Measurements from ENCODE around the gene URM1. TPM values are rescaled to one million over a fixed set of nuclear protein-coding genes. Genes with fewer than 3 reads are reported as not detected.
"Not testable (repeated sequence)": the region's sequence is repeated elsewhere in the genome, so short reads cannot be mapped to it uniquely, and the experiment has no call there.

The URM1 gene
- total RNA-seq (2014; rRNA removed; shearing (Covaris generic)) = 58.2 and 61.5 TPM in 2 replicates

DNA sequence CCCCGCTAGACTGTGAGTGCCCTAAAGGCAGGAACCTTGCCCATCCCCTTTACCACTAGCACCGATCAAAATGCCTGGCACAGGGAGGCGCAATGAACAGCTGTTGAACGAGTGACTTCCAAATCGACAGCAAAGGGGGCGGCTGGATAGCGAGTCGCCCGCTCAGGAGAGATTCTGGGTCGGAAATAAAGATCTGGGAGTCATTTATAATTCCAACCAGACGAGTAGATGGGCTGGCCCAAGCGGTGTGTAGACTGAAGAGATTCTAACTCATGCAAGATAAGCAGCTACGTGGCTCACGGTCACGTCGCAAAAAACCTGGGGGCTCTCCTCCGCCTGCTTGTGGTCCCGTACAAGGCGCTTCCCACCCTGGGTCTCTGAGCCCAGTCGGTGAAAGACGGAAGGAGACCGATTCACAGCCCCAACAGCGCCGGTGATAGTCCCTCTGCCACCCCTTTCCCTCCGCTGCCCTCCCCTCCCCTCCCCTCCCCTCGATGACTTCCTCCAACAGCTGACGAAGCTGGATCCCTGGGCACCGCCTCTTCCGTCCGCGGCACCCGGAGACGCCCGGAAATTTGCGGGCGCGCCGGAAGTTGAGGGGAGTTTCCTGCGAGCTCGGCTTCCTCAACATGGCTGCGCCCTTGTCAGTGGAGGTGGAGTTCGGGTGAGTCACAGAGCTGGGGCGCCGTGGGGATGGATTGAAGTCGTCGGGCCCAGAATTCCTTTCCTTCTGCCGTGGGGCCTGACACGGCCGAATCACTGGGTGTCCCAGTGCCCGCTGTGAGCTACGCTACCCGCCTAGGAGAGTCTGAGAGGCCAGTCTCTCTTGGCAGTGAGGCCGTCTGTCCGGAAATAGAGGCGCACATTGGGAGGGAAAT, at the start of gene URM1:
TSS of gene URM1 (plus strand) at position 623 of the 878 bp plus-strand sequence. CDS start at position 630, 7 bp downstream.
- DNase-seq (ENCODE audit: low spot score) = peak; percentile 97
- in situ Hi-C loops (cut with HindIII; ENCODE audit: low sequenced_read_pairs) = no loop called here

DNA sequence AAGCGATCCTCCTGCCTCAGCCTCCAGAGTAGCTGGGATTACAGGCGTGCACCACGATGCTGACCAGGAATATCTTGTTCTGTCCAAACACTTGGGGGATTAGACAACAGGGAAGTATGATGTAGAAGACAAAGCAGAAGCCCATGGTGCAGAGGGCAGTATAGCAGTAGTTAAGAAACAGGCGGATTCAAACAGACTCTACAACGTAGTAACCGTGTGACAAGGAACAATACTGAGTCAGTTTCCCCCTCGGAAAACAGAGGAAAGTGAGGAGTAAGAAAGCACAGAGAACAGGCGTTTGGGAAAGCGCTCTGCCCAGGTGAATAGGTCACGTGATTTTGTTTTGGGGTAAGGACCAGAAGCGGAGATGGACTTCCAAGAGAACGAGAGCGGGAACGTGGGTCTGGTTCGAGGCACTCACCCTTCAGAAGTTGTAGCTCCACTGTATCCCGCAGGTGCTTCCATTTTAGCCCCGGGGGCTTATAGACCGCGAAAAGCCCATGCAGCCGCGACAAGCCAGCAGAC, 49.2 kb upstream of the URM1 start:
- DNase-seq (ENCODE audit: low spot score) = no peak
- in situ Hi-C loops (cut with HindIII; ENCODE audit: low sequenced_read_pairs) = no loop called here

DNA sequence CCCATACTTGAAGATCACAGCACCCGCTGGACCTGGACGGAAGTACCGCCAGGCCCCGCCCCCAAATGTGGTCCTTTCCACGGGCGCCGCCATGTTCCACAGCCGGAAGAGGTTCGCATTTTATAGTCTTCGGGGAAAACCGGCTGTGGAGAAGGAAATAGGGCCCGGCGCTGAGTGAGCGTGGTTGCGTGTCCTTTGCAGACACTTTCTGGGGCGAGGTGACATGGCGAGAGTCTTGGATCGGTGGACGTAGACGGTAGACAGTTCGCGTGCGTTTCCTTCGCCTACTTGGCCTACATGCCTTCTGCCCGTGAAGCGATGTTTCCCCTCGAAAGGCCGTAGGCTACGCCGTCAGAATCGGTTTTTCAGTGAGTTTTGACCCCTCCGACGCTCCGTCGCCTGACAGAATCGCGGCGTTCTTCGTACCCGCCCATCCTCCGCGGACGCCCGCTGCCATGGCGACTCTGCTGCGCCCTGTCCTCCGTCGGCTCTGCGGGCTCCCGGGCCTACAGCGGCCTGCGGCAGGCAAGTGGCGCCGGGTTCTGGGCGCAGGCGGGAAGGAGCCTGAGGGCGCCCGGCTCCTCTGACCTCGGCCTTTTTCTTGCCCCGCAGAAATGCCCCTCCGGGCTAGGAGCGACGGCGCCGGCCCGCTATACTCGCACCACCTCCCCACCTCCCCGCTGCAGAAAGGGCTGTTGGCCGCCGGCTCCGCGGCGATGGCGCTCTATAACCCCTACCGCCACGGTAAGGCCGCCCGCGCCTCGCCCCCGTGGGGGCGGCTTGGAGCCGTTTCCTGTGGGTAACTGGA, 48.6 kb upstream of the URM1 start, which contains the start of the genes COQ4 and TRUB2:
TSS of gene COQ4 (plus strand) at position 436 of the 808 bp plus-strand sequence. CDS start at position 456, 20 bp downstream.
TSS of gene TRUB2 (minus strand) at position 44 of the 808 bp plus-strand sequence. CDS start at position 5, 39 bp downstream.
- in situ Hi-C loops (cut with HindIII; ENCODE audit: low sequenced_read_pairs) = no loop called here

DNA sequence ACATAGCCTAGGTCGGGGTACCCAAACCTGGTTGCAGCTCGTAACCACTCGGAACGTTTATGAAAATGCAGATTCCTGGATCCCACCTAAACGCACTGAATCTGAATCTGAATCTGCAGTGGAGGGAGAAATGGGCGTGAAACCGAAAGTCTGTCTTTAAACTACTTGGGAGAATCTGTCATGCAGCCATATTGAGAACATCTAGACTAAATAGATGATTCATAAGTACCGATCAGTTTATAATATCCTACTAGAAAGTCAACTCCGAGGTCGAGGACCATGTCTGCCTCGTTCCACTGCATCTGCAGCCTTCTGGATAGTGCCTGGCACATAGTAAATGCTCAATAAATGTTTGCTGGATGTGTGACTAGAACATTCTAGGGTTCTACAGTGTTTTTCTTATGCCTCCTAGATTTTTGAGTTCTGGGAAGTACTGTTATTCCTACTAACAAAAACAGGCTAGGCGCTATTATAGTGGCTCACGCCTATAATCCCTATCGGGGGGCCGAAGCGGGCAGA, 47.9 kb upstream of the URM1 start:
- DNase-seq (ENCODE audit: low spot score) = no peak
- in situ Hi-C loops (cut with HindIII; ENCODE audit: low sequenced_read_pairs) = no loop called here

More for the DNA sequence above, 48.6 kb upstream of the URM1 start, which contains the start of the genes COQ4 and TRUB2:
- peak; percentile 96 for DNase-seq (ENCODE audit: low spot score)

DNA sequence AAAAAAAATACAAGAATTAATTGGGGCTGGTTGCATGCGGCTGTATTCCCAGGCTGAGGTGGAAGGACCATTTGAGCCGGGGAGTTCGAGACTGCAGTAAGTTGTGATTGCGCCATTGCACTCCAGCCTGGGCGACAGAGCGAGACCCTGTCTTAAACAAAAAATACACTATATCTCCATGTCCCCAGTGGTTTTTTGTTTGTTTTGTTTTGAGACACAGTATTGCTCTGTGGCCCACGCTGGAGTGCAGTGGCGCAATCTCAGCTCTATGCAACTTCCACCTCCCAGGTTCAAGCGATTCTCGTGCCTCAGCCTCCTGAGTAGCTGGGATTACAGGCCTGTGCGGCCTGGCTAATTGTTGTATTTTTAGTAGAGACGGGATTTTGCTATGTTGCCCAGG, 47.4 kb upstream of the URM1 start:
- DNase-seq (ENCODE audit: low spot score) = no peak
- in situ Hi-C loops (cut with HindIII; ENCODE audit: low sequenced_read_pairs) = no loop called here

DNA sequence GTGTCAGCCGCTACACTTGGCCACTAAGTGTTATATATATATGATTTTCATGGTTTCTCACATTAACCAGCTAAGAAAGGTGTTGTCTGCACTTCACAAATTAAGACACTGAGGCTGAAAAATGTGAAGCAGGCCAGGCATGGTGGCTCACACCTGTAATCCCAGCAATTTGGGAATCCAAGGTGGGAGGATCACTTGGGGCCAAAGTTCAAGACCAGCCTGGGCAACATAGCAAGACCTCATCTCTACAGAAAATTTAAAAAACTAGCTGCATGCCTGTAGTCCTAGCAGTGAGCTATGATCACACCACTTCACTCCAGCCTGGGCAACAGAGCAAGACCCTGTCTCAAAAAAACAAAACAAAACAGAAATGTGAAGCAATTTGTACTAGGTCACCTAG, 46.8 kb upstream of the URM1 start:
- DNase-seq (ENCODE audit: low spot score) = no peak
- in situ Hi-C loops (cut with HindIII; ENCODE audit: low sequenced_read_pairs) = no loop called here

DNA sequence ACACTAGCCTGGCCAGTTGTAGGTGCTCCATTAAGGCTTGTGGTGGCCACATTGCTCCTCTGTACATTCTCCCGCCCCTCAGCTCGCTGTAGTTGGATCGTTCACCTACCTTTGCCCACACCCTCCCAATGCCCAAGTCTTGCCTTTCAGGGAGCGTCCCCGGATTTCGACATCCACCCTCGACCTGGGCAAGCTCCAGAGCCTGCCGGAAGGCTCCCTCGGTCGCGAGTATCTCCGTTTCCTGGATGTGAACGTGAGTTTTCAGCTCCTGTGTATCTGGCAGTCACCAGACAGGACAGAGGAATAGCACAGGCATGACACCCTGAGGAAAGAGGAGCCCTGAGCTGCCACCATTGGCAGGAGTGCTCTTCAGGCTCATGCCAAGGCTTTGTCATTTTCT, 45.5 kb upstream of the URM1 start:
- DNase-seq (ENCODE audit: low spot score) = no peak
- in situ Hi-C loops (cut with HindIII; ENCODE audit: low sequenced_read_pairs) = no loop called here

DNA sequence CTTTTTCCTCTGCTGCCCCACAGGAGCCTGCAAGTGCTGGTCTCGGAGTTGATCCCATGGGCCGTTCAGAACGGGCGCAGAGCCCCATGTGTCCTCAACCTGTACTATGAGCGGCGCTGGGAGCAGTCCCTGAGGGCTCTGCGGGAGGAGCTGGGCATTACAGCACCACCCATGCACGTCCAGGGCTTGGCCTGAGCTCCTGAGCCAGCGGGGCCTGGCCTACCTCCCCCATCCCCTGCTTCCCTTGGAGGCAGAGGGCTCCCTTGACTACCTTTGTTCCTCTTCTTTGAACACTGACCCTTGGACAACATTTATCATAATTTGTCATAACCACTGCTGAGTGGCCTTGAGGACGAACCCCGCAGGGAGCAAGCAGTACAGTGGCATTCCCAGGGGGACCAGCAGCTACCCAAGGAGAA, 37.7 kb upstream of the URM1 start:
- in situ Hi-C loops (cut with HindIII; ENCODE audit: low sequenced_read_pairs) = no loop called here

DNA sequence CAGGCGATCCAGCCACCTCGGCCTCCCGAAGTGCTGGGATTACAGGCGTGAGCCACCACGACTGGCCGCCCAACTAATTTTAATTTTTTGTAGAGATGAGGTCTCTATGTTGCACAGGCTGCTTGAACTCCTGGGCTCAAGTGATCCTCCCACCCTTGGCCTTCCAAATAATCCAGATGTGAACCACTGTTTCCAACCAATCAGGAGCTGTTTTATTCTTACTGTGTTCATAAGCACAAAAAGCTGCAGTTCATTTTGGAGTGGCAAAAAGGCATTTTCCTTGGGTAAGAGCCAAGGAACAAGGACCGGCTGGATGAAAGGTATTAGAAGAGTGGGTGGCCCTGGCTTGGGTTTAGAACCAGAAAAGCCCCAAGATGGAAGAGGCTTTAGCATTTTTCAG, 36.0 kb upstream of the URM1 start:
- in situ Hi-C loops (cut with HindIII; ENCODE audit: low sequenced_read_pairs) = no loop called here
- DNase-seq (ENCODE audit: low spot score) = no peak

More for the DNA sequence above, 37.7 kb upstream of the URM1 start:
- no peak for DNase-seq (ENCODE audit: low spot score)

DNA sequence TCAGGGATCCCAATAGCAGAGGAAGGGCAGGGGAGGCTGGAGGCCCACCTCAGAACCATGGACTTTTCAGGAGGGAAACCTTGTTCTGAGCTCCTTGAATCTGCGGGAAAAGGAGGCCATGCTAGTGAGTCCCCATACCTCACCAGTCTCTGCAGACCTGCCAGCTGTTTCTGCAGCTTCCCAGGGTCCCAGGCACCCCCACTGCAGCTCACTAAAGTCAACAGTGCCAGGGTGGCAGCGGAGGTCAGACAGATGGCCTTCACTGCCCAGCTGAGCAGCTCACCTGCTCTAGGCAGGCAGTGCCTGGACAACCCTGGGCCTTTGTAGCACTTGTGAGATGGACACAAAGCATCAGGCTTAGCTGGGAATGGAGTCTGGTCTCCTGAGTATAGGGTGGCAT, 35.3 kb upstream of the URM1 start:
- no peak for DNase-seq (ENCODE audit: low spot score)
- in situ Hi-C loops (cut with HindIII; ENCODE audit: low sequenced_read_pairs) = no loop called here

DNA sequence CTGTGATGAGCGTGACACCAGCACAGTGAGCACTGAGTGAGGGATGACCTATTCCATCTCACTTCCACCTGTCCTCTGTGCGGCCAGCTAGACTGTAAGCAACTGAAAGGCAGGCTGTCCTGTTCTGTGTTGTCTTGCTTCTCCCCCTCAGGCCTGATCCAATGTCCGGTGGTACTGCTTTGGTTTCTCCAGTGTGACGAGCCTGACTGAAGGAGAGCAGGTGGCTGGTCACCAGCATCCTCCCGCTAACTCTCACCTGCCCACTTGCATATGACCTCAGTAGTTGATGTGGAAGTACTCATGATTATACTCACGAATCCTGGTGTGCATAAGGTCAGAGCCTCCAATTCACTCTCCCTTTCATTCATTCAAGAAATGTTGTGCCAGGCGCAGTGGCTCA, 33.2 kb upstream of the URM1 start:
- in situ Hi-C loops (cut with HindIII; ENCODE audit: low sequenced_read_pairs) = no loop called here

DNA sequence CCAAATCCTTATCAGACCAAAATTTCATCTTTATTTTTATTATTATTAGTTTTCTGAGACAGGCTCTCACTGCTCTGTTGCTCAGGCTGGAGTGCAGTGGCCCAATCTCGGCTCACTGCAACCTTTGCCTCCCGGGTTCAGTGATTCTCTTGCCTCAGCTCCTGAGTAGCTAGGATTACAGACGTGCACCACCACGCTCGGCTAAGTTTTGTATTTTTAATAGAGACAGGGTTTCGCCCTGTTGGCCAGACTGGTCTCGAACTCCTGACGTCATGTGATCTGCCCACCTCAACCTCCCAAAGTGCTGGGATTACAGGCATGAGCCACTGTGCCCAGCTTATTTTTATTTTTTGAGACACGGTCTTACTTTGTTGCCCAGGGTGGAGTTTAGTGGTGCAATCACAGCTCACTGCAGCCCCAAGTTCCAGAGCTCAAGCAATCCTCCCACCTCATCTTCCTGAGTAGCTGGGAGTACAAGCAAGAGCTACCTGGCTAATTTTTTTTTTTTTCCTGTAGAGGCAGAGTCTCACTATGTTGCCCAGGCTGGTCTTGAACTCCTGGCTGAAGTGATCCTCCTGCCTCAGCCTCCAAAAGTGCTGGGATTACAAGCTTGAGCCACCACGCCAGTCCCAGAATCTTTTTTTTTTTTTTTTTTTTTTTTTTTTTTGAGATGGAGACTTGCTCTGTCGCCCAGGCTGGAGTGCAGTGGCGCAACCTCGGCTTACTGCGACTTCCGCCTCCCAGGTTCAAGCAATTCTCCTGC, 32.1 kb upstream of the URM1 start:
- in situ Hi-C loops (cut with HindIII; ENCODE audit: low sequenced_read_pairs); DNase-seq (ENCODE audit: low spot score): not testable (repeated sequence)

More for the DNA sequence above, 33.2 kb upstream of the URM1 start:
- no peak for DNase-seq (ENCODE audit: low spot score)

DNA sequence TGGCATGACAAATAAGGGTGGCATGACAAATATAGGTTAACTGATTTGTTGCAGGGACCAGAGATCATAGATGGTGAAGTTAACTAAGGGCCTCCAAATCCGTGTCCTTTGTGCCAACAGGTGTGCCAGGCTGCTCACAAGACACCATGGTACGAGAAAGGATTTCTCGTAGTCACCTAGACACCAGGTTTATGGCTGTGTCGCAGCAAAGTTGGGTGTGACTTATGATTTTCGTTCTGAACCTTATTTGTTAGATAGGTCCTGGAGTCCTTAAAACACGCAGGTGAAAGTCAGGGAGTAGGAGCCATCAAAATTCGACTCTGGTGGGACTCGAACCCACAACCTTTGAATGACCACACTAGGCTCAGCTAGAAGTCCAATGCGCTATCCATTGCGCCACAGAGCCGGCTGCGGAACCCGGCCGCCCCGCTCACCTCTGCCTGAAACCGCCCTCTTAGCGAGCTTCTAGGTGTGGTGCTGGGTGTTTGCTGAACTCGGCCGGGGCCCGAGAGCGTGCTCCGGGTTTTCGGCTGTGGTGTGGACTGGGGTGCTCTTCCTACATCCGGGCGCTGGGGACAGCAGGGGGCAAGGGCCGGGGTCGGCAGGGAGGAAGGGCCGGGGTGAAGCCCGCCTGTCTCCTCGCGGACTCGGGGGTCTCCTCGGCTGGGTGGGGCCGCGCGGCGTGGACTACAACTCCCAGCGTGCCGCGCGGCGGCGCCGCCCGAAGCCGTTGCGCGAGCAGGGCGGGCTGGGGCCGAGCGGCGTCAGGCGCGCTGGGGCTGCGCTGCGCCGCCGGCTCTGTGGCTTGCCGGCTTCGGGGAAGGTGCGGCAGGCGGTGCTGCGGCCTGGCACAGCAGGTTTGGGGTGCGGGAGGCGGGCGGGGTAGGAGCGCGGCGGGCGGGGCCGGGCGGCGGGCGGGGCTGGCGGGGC, 31.1 kb upstream of the URM1 start, which contains the start of gene SLC27A4:
TSS of gene SLC27A4 (plus strand) at position 767 of the 930 bp plus-strand sequence. CDS start 2,606 bp downstream, outside the sequence.
- in situ Hi-C loops (cut with HindIII; ENCODE audit: low sequenced_read_pairs) = no loop called here
- DNase-seq (ENCODE audit: low spot score) = peak; percentile 82

DNA sequence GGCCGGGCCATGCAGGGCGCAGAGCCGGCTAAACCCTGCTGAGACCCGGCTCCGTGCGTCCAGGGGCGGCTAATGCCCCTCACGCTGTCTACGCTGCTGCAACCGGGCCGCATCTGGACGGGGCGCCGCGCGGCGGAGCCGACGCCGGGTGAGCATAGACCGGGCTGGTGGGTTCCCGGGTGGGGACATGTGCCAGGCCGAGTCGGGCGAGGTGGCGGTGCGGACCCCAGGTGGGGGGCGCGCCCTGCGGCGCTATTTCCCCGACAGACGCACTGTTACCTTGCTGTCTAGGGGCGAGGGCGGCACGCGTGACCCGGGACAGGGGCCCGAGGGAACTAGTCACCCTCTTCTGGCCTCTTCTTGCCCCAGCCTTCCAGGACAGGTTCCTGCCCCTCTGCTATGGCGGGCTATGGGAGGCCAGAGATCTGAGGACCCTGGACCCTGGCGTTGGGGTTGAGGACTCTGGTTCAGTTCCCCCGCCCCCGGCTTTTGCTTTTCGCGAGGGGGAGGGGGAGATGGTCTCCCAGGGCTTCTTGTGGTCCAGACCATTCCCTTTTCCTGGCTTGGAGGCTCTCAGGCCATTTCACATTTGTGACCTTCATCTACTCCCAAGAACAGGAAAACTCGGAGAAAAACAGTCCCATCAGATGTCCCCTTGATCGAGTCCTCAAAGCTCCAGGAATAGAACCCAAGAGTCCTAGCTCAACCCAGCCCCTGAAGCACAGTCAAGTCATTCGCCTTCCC, 30.3 kb upstream of the URM1 start:
- in situ Hi-C loops (cut with HindIII; ENCODE audit: low sequenced_read_pairs) = no loop called here
- no peak for DNase-seq (ENCODE audit: low spot score)

DNA sequence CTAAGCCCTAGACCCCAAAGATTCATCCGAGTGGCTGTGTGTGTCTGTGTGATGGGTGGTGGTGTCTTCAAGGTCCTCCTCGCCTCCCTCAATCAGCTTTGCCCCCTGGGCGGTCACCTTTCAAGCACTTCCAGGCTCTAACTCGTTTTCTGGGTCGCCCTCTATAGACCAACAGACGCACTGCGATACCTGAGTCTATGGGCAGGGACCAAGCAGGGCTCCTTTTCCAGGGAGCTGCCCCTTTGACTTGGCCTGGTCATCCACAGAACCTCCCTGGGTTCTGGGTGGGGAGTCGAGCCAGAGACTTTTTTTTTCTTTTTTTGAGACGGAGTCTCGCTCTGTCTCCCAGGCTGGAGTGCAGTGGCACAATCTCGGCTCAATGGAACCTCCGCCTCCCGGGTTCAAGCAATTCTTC, 29.7 kb upstream of the URM1 start:
- in situ Hi-C loops (cut with HindIII; ENCODE audit: low sequenced_read_pairs) = no loop called here
- DNase-seq (ENCODE audit: low spot score) = peak; percentile 81

DNA sequence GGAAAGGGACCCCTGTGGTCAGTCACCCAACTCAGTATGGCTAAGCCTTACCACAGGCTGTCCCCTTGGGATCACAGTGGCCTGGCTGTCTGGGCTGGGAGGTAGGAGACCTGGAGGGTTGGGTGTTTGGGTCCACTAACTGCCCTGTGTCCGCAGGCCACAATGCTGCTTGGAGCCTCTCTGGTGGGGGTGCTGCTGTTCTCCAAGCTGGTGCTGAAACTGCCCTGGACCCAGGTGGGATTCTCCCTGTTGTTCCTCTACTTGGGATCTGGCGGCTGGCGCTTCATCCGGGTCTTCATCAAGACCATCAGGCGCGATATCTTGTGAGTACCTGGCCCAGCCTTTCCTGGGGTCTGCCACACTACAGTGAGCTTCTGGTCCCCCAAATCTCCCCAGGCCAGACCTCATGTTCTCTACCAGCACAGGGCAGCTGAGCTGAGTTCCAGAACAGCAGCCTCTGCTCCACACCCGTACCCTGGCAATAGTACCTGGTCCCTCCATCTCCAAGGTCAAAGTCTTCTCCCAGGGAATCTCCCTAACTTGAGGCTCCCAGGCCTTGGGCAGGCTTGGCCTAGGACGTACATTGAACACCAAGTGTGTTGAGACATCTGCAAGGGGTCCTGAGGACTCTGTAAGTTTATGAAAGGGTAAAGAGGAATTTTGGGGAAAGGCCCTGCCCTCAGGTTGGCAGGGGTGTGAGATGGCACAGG, 28.0 kb upstream of the URM1 start:
- no peak for DNase-seq (ENCODE audit: low spot score)
- in situ Hi-C loops (cut with HindIII; ENCODE audit: low sequenced_read_pairs) = no loop called here

Measured in G401 (cell line).